Panc1 (cell line): ENCODE results near the gene RNF19B.

ENCODE experiments used
- CTCF ChIP-seq: fragments of 450-650 bp; IDR thresholded peaks from 2 replicates; pipeline ENCODE4 v1.5.1; 2017; ENCODE audit warnings: mild to moderate bottlenecking
- REST ChIP-seq, 2 experiments: IDR thresholded peaks; 2 replicates each; pipeline ENCODE4 v1.6.1; 2011 to 2012; ENCODE audit warnings: low read depth in 2 of 2, control low read depth in 1 of 2, low read length in 1 of 2, mild to moderate bottlenecking in 1 of 2, moderate library complexity in 1 of 2; ENCODE audit not compliant: insufficient read depth in 1 of 2

GRCh38 chr1:32985226-32985625, 20.6 kb upstream of the RNF19B start:
- TF ChIP-seq CTCF (no peak), REST (IDR thresholded peaks at IDR 0.05; ENCODE audit: insufficient read depth in 1 of 2, low read depth in 2 of 2, low read length in 1 of 2) (no peak)
